Activated CD4-positive, alpha-beta T cell treated with anti-CD3 and anti-CD28 coated beads, Interleukin-2, amount 50 U/mL, for 24 hours (primary cell): ENCODE results near the gene MAML2.

Source experiments
- DNase-seq, 2 donors: peaks; one replicate each; pipeline ENCODE4 v3.0.0-alpha.2; 2020; ENCODE audit warnings: low read depth in 1 of 2, low spot score in 1 of 2

The MAML2 gene

GRCh38 chr11:96107143-96107824 lies 235.7 kb downstream of the MAML2 start:
- no peak for DNase-seq

- no peak for DNase-seq
Measured at GRCh38 chr11:96106645-96107044, 236.3 kb downstream of the MAML2 start.

DNA sequence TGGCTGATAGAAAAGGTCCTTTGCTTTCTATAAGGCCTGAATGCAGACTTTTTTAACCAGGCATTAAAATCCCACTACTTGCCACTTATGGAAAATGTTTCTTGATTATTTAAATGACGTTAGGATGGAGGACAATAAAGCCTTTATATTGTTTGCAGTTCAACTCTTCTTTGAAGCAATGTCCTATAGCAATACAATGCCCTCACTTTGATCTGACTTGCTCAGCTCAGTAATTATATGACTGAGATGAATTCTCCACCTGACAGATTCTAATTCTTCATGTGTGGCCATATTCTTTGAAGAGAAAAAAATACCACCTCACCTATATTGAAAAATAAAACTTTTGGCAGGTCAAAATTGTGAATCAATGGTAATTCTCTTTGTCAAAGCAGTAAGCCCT lies 237.1 kb downstream of the MAML2 start:
- DNase-seq = no peak

GRCh38 chr11:96105197-96105895 lies 237.6 kb downstream of the MAML2 start:
- DNase-seq = no peak

- no peak for DNase-seq
Measured at GRCh38 chr11:96104496-96104895, 238.5 kb downstream of the MAML2 start.

DNA sequence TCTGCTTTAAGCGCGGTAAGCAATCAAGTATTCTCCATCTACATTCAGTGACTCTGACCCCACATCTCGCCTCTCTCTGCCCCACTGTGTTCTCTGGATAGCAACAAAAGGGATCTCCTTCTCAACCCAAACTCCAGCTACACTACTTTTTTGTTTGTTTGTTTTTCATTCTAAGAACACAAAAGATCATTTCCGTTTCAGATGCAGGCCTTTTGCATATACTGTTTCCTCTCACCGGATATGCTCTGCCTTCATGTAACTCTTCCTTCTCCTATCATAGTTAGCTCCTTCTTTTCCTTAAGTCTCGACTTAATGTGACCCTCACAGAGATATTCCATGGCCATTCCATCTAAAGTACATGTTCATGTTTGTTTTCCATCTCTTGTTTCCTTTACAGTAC lies 239.3 kb downstream of the MAML2 start:
- no peak for DNase-seq

GRCh38 chr11:96103102-96103501 lies 239.9 kb downstream of the MAML2 start:
- no peak for DNase-seq

GRCh38 chr11:96102664-96103078 lies 240.3 kb downstream of the MAML2 start:
- no peak for DNase-seq

GRCh38 chr11:96101146-96101545 lies 241.8 kb downstream of the MAML2 start:
- DNase-seq = no peak

GRCh38 chr11:96098511-96099241 lies 244.3 kb downstream of the MAML2 start:
- DNase-seq = no peak

DNA sequence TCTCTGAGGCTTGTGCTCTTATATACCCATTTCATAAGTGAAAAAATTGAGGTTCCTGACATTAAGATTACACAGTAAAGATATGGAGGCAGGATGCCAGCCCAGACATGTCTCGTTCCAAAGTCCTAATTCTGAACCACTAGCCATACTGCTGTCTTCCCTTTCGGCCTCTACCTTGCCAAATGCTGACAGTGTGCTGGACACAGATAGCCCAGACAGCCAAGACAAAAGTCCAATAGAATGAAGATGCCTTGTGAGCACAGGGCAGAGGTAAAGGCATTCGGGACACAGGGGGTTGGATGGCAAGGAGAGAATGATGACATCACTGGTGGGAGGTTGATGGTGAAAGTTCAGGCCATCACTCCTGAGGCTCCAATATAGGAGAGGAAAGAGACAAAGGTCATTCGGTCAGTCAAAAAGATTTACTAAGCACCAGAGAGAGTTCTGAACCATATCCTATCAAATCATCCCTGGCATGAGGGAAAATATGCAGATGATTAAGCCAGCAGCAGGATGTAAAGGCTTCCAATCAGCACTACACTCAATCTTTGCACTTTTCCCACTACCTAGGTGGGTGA lies 245.1 kb downstream of the MAML2 start:
- no peak for DNase-seq

- DNase-seq = no peak
Measured at GRCh38 chr11:96096360-96096759, 246.6 kb downstream of the MAML2 start.

DNA sequence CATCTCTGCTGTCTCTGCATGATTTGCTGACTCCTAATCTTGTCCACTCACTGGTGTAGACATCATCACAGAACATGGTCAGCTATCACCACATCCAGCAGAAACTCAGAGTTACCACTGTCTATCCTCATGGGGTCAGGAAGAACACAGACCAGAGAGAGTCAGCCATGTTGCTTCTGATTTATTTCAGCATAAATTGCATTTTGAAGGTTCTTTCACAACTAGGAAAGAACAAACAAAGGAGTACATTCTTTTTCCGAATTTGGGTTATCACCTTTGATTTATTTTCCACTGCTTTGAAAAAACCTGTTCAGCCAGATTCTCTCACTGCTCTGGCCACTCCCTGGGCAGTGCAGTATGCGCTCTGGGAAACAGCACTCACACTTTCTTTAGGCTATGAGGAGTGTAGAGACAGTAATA lies 247.1 kb downstream of the MAML2 start:
- DNase-seq = no peak

DNA sequence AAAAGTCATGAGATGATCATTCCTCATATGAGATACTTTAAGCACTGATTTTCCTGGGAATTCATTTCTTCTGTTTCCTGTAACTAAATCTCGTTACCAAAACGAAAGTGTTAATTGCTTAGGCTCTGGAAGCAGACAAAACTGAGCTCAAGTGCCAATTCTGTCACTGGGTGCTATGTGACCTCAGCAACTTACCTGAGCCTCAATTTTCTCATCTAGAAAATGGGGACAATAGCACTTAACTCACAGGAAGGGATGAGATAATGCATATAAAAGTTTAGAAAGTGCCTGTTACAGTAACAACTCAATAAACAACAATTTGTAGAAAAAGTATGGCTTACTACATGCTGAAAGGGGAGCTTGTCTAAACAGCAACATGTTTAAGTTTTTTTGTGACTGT lies 248.8 kb downstream of the MAML2 start:
- no peak for DNase-seq

DNA sequence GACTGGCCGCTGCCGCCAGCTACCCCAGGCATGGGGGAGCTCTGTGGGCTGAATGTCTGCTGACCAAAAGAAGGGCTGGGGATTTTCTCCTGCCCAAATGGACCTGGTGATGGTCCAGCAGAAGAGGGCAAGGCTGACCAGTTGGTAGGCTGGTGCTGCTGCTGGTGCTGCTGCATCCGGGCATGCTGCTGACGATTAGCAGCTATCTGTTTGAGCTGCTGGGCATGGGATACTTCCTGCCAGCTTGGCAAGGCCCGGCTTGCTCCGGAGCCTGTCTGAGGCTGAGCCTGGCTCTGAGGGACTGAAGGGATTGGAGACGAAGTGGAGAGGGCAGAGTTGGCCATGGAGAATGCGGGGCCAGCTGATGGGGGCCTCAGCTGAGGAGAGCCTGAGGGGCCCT lies 250.5 kb downstream of the MAML2 start:
- no peak for DNase-seq

DNA sequence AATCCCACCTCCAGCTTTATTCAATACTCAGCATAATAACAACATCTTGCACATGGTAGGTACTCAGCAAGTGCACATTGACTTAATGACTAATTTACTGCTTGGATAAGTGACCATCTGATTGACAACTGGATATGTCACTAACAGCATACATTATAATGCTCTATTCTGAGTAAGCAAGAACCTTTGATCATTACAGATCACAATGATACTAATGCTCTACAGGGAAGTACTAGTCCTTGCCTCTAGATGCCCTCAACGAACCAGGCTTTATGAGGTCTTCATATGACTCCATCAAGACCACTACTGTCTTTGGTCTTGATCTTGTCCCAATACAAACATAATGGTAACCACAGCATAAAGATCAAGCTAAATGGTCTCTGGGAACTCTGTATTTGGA lies 251.5 kb downstream of the MAML2 start:
- DNase-seq = no peak

GRCh38 chr11:96090711-96091110 lies 252.3 kb downstream of the MAML2 start:
- DNase-seq = no peak

GRCh38 chr11:96088914-96089313 lies 254.1 kb downstream of the MAML2 start:
- DNase-seq = no peak

DNA sequence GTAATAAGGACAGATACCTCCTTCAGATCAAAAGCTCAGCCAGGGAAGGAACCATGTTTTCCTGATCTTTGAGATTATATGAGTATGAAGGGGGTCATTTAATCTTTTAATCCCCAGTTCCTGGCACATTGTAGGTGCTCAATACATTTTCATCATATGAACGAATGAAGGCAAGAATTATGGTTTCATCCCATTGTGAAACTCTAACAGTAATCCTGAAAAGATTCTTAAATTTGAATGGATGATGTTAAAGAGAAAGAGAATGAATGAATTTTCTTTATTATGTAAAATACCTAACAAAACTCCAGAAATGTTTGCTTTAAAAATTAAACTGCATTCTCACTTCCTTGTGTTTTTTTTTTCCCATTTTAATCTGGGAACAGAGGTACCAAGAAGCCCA lies 256.9 kb downstream of the MAML2 start:
- DNase-seq = no peak

DNA sequence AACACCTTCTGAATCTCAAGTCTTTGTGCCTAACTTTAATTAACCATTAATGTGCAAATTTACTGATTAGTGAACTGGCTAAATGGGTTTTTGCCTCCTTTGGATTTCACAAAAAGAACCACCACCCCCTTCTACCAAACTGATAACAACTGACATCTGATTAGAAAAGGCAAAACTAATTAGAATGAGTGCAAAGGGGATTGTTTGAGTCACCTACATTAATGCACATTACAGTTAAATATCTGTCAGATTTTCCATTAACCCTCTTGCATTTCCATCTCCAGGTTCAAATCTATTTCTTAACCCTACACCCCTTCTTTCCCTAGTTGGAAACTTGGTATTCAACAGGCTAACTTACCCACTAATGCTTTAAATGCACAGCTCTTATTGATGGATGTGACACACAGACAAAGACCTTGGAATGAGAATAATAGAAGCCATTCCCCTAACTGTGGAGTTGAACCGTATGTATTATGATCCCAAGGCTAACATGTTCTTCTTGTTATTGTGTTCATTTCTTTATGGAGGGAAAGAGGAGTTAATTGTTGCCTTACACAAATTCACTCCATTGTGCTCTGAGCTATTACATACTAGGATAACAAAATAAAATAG lies 257.6 kb downstream of the MAML2 start:
- no peak for DNase-seq

DNA sequence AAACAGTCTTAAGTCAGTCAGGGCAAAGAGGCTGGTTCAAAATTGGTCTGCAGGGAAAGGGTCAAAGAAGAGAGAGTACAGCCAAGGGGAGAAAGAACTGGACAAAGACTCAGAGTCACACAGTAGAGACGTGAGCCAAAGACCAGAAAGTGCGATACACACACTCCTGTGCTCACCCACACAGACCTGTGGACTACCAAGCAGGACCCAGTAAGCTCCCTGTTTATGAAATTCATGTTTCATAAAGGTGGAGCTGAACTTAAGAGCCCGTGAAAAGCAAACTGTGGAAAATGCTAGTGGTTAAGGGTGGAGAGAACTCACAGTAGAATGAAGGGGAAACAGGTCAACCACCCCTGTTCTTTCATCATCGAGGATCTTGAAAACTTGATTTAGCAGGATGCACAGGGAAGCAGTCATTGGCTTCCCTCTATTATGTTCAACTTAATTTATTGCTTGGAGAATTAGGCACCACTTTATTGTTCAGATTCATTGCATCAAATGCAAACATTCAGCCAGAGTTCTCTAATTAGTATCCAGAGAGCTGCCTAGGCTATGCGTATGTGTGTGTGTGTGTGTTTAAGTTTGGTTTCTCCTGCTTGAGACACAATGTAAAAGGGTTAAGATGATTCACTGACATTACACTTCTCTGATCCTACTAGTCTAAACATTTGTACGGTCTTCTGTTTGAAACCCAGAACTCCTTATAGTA lies 258.2 kb downstream of the MAML2 start:
- no peak for DNase-seq
